ENCODE results near the gene DRD3.

Gene DRD3

GRCh38 chr3:114179575-114179974, 723 bp upstream of the DRD3 start:
- DNase-seq (ENCODE audit: low read depth): no peak

DNA sequence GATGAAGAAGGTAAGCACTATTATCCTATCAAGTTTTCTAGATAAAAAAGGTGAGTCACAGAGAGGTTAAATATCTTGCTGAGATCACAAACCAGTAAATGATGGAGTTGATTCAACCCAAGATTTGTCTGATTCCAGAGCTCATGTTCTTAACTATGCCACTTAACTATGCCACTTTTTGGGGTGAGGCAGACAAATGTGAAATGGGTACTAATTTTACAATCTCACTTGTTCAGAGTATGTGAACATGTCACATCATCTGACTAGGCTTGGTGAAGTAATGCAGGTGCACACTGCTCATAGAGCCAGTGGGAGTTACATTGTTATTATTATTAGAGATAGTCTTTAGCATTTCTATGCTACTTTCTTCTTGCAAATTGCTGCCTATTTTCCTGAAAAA, 2.0 kb downstream of the DRD3 start:
- no peak for DNase-seq (ENCODE audit: low read depth)

DNA sequence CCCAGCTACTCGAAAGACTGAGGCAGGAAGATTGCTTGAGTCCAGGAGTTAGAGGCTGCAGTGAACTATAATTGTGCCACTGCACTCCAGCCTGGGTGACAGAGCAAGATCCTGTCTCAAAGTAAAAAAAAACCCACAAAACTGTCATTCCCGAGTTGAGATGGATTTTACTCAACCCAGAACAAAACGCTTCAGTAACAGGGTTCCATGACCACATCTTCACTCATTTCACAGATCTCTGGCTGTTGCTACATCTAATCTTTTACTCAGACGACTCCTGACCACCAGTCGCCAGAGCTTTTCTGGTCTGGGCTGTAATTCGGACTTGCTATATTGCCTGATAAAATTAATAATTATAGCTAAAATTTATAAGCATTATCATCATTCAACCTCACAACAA, 2.4 kb downstream of the DRD3 start:
- DNase-seq (ENCODE audit: low read depth): no peak

DNA sequence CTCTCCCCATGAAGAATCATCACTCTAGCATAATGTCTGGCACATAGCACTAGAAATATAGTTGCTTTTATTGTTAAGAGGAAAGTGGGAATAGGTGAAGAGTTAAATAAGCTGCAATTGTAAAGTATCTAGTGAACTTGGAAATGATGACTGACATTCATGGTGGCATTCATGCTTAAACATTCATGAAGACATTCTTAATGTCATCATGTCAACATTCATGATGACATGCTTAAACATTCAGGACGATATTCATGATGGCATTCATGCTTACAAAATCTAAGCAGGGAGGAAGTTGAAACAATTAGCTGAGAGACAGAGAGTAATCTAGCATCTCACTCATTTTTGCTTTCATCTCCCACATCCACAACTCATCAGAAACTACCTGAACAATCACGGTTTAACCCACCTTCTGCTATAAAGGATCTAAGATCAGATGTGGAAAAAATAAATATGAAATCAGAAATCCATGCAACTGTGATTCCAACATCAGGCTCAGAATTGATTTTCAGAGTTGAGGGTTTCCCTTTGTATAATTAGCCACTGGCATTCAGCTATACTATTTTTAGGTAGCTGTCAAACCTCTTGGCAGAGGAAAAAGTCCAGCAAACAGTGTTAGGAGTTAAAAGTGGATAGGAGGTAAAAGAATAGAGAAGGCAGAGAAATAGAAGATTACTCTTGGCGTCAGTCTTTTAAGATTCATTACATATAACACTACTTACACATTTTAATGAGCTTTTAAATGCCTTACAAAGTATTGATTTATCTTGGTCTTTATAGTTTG, 3.5 kb downstream of the DRD3 start:
- no peak for DNase-seq (ENCODE audit: low read depth)

DNA sequence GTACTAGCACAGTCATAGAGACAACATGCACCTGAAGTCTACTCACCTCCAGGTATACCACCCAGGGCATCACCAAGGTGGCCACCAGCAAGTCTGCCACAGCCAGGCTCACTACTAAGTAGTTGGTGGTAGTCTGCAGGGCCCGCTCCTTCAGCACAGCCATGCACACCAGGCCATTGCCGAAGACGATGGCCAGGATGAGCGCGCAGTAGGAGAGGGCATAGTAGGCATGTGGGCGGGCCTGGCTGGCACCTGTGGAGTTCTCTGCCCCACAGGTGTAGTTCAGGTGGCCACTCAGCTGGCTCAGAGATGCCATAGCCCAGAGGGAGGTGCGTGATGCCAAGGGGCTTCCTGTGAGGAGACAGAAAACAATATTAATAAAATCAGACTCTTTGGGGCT, 7.2 kb downstream of the DRD3 start:
- no peak for DNase-seq (ENCODE audit: low read depth)

DNA sequence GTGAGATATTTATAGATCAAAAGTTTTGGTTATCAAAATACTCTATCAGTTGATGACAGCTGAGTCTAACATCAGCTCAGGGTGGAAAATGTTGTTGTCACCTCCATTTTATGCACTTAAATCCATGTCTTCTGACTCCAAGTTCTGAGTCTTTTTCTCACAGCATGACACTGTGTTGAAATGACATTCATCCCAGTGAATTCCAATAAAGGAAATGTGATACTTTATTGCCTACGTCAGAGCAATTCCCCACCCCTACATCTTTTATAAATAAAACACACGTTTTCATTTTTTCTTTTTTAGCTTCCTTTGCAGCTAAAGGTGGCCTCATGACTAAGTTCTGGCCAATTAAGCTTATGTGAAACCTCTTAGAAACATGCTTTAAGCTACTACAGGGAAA, 10.7 kb downstream of the DRD3 start:
- DNase-seq (ENCODE audit: low read depth): no peak

GRCh38 chr3:114157321-114157720, 21.5 kb downstream of the DRD3 start:
- DNase-seq (ENCODE audit: low read depth): no peak

GRCh38 chr3:114155370-114155821, 23.5 kb downstream of the DRD3 start:
- DNase-seq (ENCODE audit: low read depth): no peak

DNA sequence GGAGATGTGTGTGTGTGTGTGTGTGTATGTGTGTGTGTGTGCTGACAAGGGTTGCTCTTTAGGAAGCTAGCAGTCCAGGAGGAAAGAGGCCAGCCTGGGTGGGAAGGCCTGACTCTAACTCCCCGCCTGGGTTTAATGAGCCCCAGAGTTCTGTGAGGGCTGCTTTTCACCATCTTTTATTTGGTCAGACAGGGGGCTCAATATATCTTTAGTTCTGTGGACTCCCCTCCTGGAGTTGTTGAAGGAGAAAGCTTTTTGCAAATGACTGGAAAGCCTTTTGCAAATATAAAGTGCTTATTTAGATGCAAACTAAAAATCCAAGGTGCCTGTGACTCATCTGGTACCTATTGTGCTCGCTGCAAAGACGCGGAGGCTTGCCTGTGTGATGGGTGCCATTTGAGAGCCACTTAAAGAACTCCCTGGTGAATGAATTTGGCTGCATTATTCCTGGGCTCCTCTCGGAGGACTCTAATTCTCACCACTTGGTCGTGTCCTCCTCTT, 24.5 kb downstream of the DRD3 start:
- no peak for DNase-seq (ENCODE audit: low read depth)

GRCh38 chr3:114152519-114153151, 26.2 kb downstream of the DRD3 start:
- peak; percentile 45 for DNase-seq (ENCODE audit: low read depth)

- DNase-seq (ENCODE audit: low read depth): no peak
These were observed 27.8 kb downstream of the DRD3 start for GRCh38 chr3:114151091-114151490.

DNA sequence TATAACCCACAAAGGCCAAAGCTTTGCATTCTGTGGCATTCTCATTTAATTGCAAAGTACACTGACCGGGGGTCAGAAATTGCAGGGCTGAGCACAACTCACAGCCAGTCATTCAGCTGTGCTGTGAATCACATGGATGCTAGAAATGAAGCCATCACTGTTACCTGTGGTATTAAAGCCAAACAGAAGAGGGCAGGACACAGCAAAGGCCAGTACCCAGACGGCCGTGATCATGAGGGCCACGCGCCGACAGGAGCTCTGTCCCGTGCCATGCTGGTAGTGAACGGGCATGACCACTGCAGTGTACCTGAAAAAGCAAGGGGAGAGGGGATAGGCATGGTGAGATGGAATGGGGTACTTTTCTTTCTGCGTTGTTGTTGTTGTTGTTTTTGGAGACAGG, 31.6 kb downstream of the DRD3 start:
- DNase-seq (ENCODE audit: low read depth): no peak

- DNase-seq (ENCODE audit: low read depth): peak; percentile 87
These were observed 33.8 kb downstream of the DRD3 start for GRCh38 chr3:114144909-114145688.

GRCh38 chr3:114143817-114144216, 35.0 kb downstream of the DRD3 start:
- DNase-seq (ENCODE audit: low read depth): no peak

- no peak for DNase-seq (ENCODE audit: low read depth)
These were observed 39.0 kb downstream of the DRD3 start for GRCh38 chr3:114139836-114140235.

- DNase-seq (ENCODE audit: low read depth): no peak
These were observed 44.9 kb downstream of the DRD3 start for GRCh38 chr3:114133947-114134346.

DNA sequence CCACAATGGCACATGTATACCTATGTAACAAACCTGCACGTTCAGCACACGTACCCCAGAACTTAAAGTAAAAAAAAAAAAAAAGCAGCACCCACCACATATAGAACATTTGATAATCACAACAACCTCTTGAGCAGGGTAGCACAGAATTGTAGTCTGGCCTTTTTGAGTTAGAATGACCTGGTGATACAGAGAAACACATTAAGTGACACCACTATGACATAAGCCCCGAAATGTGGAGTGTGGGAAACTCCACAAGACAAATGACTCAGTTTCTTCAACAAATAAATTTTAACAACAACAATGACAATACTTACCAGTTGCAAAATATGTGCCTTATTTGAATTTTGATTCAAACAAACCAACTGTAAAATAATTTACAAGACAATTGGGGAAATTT, 46.4 kb downstream of the DRD3 start:
- DNase-seq (ENCODE audit: low read depth): no peak

DNA sequence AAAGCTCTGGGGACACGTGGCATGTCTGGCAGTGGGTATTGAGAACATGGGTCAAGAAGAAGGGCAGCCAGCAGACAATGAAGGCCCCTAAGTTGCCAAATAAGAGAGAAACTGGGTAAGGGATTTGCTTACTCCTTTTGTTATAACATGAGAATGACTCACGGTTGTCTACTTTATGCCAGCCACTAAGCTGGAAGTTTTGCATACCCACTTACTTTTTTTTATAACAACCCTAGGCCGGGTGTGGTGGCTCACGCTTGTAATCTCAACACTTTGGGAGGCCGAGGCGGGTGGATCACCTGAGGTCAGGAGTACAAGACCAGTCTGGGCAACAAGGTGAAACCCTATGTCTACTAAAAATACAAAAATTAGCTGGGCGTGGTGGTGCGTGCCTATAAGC, 50.0 kb downstream of the DRD3 start:
- no peak for DNase-seq (ENCODE audit: low read depth)

DNA sequence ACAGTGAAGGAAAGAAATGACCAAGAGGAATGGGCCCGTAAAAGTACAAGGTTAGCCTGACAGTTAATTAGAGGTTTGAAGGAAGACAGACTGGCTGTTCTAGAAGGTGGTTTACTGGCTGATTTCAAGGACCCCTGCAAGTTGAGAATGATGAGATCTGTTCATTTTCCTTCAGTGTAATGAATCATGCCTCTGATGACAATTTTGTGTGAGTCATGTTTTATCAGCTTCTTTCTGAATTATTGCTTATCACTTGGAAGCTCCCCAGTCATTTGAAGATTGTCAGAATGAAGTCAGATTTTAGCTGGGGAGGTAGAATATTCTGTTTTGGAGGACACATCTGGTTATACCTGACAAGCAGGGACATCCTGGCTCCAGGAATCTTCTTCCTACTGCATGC, 50.6 kb downstream of the DRD3 start:
- no peak for DNase-seq (ENCODE audit: low read depth)

DNA sequence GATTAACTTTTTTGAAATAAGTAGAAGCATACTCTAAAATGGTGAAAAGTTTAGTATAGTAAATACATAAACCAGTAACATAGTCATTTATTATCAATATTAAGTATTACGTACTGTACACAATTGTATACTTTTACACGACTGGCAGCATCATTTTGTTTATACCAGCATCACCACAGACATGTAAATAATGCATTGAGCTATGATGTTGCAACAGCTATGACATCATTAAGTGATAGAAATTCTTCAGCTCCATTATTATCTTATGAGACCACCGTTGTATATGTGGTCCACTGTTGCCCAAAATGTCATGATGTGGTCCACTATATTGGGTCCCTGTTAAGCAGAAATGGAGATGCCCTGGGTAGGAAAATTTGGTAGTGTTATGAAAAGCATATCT, 51.3 kb downstream of the DRD3 start:
- DNase-seq (ENCODE audit: low read depth): no peak

DNA sequence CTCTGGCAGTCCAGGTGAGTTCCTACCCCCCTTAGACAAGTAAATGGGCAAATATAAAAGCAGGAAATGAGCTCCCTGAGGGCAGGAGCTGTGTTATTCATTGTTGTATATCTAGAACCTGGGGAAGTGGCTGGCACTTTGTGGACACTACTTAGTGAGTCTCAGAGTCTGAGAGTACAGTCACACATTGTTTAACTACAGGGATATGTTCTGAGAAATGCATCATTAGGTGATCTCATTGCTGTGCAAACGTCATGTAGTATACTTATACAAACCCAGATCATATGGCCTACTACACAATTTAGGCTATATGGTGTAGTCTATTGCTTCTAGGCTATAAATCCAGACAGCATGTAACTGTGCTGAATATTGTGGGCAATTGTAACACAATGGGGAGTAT, 52.4 kb downstream of the DRD3 start:
- DNase-seq (ENCODE audit: low read depth): no peak

- no peak for DNase-seq (ENCODE audit: low read depth)
These were observed 56.7 kb downstream of the DRD3 start for GRCh38 chr3:114122027-114122709.
